Endothelial cell (in vitro differentiated cells): ENCODE measurements around the gene ACTR3C. TPM values are rescaled to one million over a fixed set of nuclear protein-coding genes. Genes with fewer than 3 reads are reported as not detected.
"Not testable (repeated sequence)": the region's sequence is repeated elsewhere in the genome, so short reads cannot be mapped to it uniquely, and the experiment has no call there.

Experiments used
- DNase-seq: peaks from one replicate; pipeline ENCODE4 v3.0.0; 2021; ENCODE audit warnings: low spot score
- H3K27ac Mint-ChIP-seq: one replicate; pipeline ENCODE4 v1.8.0; 2021; ENCODE audit warnings: mixed read lengths, inconsistent platforms; ENCODE audit not compliant: unreplicated experiment
- H3K27me3 Mint-ChIP-seq: one replicate; pipeline ENCODE4 v1.8.0; 2021; ENCODE audit warnings: mild to moderate bottlenecking, moderate library complexity, mixed read lengths, inconsistent platforms; ENCODE audit not compliant: unreplicated experiment
- H3K36me3 Mint-ChIP-seq: one replicate; pipeline ENCODE4 v1.8.0; 2021; ENCODE audit warnings: mild to moderate bottlenecking, low read depth, mixed read lengths, inconsistent platforms; ENCODE audit not compliant: unreplicated experiment
- H3K4me1 Mint-ChIP-seq: one replicate; pipeline ENCODE4 v1.8.0; 2021; ENCODE audit warnings: mild to moderate bottlenecking, mixed read lengths, inconsistent platforms; ENCODE audit not compliant: unreplicated experiment
- H3K4me3 Mint-ChIP-seq: one replicate; pipeline ENCODE4 v1.8.0; 2021; ENCODE audit warnings: mild to moderate bottlenecking, mixed read lengths, inconsistent platforms; ENCODE audit not compliant: unreplicated experiment
- H3K9me3 Mint-ChIP-seq: one replicate; pipeline ENCODE4 v1.8.0; 2021; ENCODE audit warnings: mixed read lengths, inconsistent platforms; ENCODE audit not compliant: unreplicated experiment
- CTCF ChIP-seq: fragments of 200-600 bp; sonication (generic); IDR thresholded peaks from one replicate; pipeline ENCODE4 v1.5.0; 2021; ENCODE audit warnings: antibody characterized with exemption; ENCODE audit not compliant: unreplicated experiment
- total RNA-seq: library from RNA; stranded (reverse); fragmentation: NEBNext Ultra II Directional; extraction: Animal tissue kit (Norgen Biotek cat#: 25700); gene quantifications from one replicate; pipeline ENCODE4 v1.2.1, GENCODE V29; 2021; ENCODE audit not compliant: unreplicated experiment

ACTR3C gene
- total RNA-seq, 1 donor from 2014 or later = 0.87 TPM

- Mint-ChIP-seq H3K4me3 (no peak overlapping the region), H3K27ac (no peak overlapping the region), H3K4me1 (peaks cover 18% of the 10 kb centered on the region), H3K9me3 (no peaks in the 10 kb centered on the region), H3K36me3 (no peaks in the 10 kb centered on the region), H3K27me3 (peaks cover 2% of the 10 kb centered on the region)
- no peak for DNase-seq
- no peak for TF ChIP-seq CTCF
Measured at GRCh38 chr7:150313870-150314269, 9.5 kb downstream of the ACTR3C start.

GRCh38 chr7:150313367-150313809 lies 10.0 kb downstream of the ACTR3C start:
- H3K27me3 Mint-ChIP-seq = peaks cover 2% of the 10 kb centered on the region
- H3K4me1 Mint-ChIP-seq = peaks cover 18% of the 10 kb centered on the region
- no peak overlapping the region for H3K27ac Mint-ChIP-seq
- no peak for DNase-seq
- no peaks in the 10 kb centered on the region for H3K9me3 Mint-ChIP-seq
- no peaks in the 10 kb centered on the region for H3K36me3 Mint-ChIP-seq
- TF ChIP-seq CTCF = no peak
- H3K4me3 Mint-ChIP-seq = no peak overlapping the region

- H3K27me3 Mint-ChIP-seq, H3K36me3 Mint-ChIP-seq, H3K4me3 Mint-ChIP-seq, H3K9me3 Mint-ChIP-seq, DNase-seq, H3K27ac Mint-ChIP-seq: not testable (repeated sequence)
- peaks cover 16% of the 10 kb centered on the region for H3K4me1 Mint-ChIP-seq
Measured at GRCh38 chr7:150312649-150313366, 10.5 kb downstream of the ACTR3C start.

- no peak overlapping the region for H3K27ac Mint-ChIP-seq
- peaks cover 5% of the 10 kb centered on the region for H3K27me3 Mint-ChIP-seq
- peaks cover 14% of the 10 kb centered on the region for H3K4me1 Mint-ChIP-seq
- H3K36me3 Mint-ChIP-seq = no peaks in the 10 kb centered on the region
- H3K9me3 Mint-ChIP-seq = no peaks in the 10 kb centered on the region
- no peak for DNase-seq
- TF ChIP-seq CTCF = no peak
- no peak overlapping the region for H3K4me3 Mint-ChIP-seq
Measured at GRCh38 chr7:150311711-150312110, 11.6 kb downstream of the ACTR3C start.

- H3K27ac Mint-ChIP-seq = no peak overlapping the region
- no peak overlapping the region for H3K4me3 Mint-ChIP-seq
- peaks cover 5% of the 10 kb centered on the region for H3K27me3 Mint-ChIP-seq
- no peak for DNase-seq
- peaks cover 14% of the 10 kb centered on the region for H3K4me1 Mint-ChIP-seq
- no peak for TF ChIP-seq CTCF
- no peaks in the 10 kb centered on the region for H3K36me3 Mint-ChIP-seq
- no peaks in the 10 kb centered on the region for H3K9me3 Mint-ChIP-seq
Measured at GRCh38 chr7:150311146-150311545, 12.2 kb downstream of the ACTR3C start.
